SU-DHL-6 (cell line): ENCODE measurements around the gene TET2.

Source experiments
- CTCF ChIP-seq: fragments of 200-600 bp; sonication (generic); IDR thresholded peaks from one replicate; pipeline ENCODE4 v1.5.1; 2017; ENCODE audit warnings: antibody characterized with exemption, mild to moderate bottlenecking, low read length, moderate library complexity; ENCODE audit not compliant: insufficient read depth, poor library complexity, severe bottlenecking
- EZH2phosphoT487 ChIP-seq: fragments of 200-600 bp; sonication (generic), shearing (Covaris generic); conservative IDR thresholded peaks from 2 replicates; pipeline ENCODE4 v1.6.1; 2018; ENCODE audit warnings: mild to moderate bottlenecking, antibody characterized with exemption, low read length, moderate library complexity, mixed read lengths

DNA sequence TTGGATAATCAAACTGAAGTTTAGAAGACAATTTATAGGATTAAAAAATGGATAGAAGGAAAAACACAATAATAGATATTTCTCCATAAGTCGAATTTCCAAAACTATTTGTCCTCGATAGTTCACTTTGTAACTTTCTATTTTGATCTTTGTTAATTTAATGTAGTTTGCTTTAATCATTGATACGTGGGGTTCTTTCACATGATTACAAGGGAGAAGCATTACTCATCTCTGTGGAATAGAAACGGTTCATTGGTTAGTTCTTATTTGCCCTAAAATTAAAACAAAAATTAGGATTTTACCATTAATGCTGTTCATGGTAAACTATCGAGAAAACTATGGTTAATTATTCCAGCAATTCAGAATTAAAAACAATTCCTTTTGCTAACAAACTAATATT lies 2.1 kb downstream of the TET2 start:
- no peak for TF ChIP-seq CTCF
- TF ChIP-seq EZH2phosphoT487: no peak
